ENCODE data around the gene FOXE1. TPM values are rescaled to one million over a fixed set of nuclear protein-coding genes. Genes with fewer than 3 reads are reported as not detected.

FOXE1 gene
- polyA plus RNA-seq, 1 experiment = 0.07 TPM

GRCh38 chr9:97819735-97820134 is 33.3 kb upstream of the FOXE1 start:
- Histone ChIP-seq H3K27ac (ENCODE audit: low read depth, low read length) (no peak overlapping the region), H3K27me3 (ENCODE audit: control insufficient read depth, insufficient read depth, low read length) (peaks cover 18% of the 10 kb centered on the region), H3K9me3 (ENCODE audit: control insufficient read depth, insufficient read depth, low read length) (no peaks in the 10 kb centered on the region), H3K4me3 (ENCODE audit: low read depth, low read length) (no peak overlapping the region)
- no peak for DNase-seq (ENCODE audit: low read depth, low spot score)
- POLR2A ChIA-PET = no interaction called here
- CTCF ChIA-PET = interaction anchor here (1.4 kb wide), 1 partner anchor 24 kb away, joined by 3 read pairs; no protein-coding TSS in a partner anchor
- TF ChIP-seq CTCF (IDR thresholded peaks at IDR 0.05; ENCODE audit: low read depth, low read length) = no peak

GRCh38 chr9:97820373-97820772 is 32.7 kb upstream of the FOXE1 start:
- Histone ChIP-seq H3K27me3 (ENCODE audit: control insufficient read depth, insufficient read depth, low read length) (peaks cover 18% of the 10 kb centered on the region), H3K27ac (ENCODE audit: low read depth, low read length) (no peak overlapping the region), H3K4me3 (ENCODE audit: low read depth, low read length) (no peak overlapping the region), H3K9me3 (ENCODE audit: control insufficient read depth, insufficient read depth, low read length) (no peaks in the 10 kb centered on the region)
- no peak for DNase-seq (ENCODE audit: low read depth, low spot score)
- ChIA-PET CTCF (no interaction called here), POLR2A (no interaction called here)
- no peak for TF ChIP-seq CTCF (IDR thresholded peaks at IDR 0.05; ENCODE audit: low read depth, low read length)

GRCh38 chr9:97830884-97831829 is 21.9 kb upstream of the FOXE1 start:
- DNase-seq (ENCODE audit: low read depth, low spot score) = no peak
- no peak overlapping the region for H3K4me3 ChIP-seq (ENCODE audit: low read depth, low read length)
- H3K9me3 ChIP-seq (ENCODE audit: control insufficient read depth, insufficient read depth, low read length) = no peaks in the 10 kb centered on the region
- no peak overlapping the region for H3K27ac ChIP-seq (ENCODE audit: low read depth, low read length)
- no peak for TF ChIP-seq CTCF (IDR thresholded peaks at IDR 0.05; ENCODE audit: low read depth, low read length)
- H3K27me3 ChIP-seq (ENCODE audit: control insufficient read depth, insufficient read depth, low read length) = peaks cover 24% of the 10 kb centered on the region
- ChIA-PET POLR2A (no interaction called here), CTCF (no interaction called here)

- DNase-seq (ENCODE audit: low read depth, low spot score) = no peak
- CTCF ChIA-PET = no interaction called here
- no peaks in the 10 kb centered on the region for H3K9me3 ChIP-seq (ENCODE audit: control insufficient read depth, insufficient read depth, low read length)
- no peak overlapping the region for H3K4me3 ChIP-seq (ENCODE audit: low read depth, low read length)
- POLR2A ChIA-PET = no interaction called here
- TF ChIP-seq CTCF (IDR thresholded peaks at IDR 0.05; ENCODE audit: low read depth, low read length) = no peak
- H3K27ac ChIP-seq (ENCODE audit: low read depth, low read length) = no peak overlapping the region
- H3K27me3 ChIP-seq (ENCODE audit: control insufficient read depth, insufficient read depth, low read length) = peaks cover 24% of the 10 kb centered on the region
Observed at GRCh38 chr9:97831843-97832636, 21.0 kb upstream of the FOXE1 start.

- DNase-seq (ENCODE audit: low read depth, low spot score) = no peak
- H3K27ac ChIP-seq (ENCODE audit: low read depth, low read length) = no peak overlapping the region
- ChIA-PET CTCF (no interaction called here), POLR2A (no interaction called here)
- no peaks in the 10 kb centered on the region for H3K9me3 ChIP-seq (ENCODE audit: control insufficient read depth, insufficient read depth, low read length)
- peaks cover 7% of the 10 kb centered on the region for H3K27me3 ChIP-seq (ENCODE audit: control insufficient read depth, insufficient read depth, low read length)
- H3K4me3 ChIP-seq (ENCODE audit: low read depth, low read length) = no peak overlapping the region
- no peak for TF ChIP-seq CTCF (IDR thresholded peaks at IDR 0.05; ENCODE audit: low read depth, low read length)
Observed at GRCh38 chr9:97840521-97840920, 12.5 kb upstream of the FOXE1 start.
